ENCODE results near the gene EFCAB6.

DNA sequence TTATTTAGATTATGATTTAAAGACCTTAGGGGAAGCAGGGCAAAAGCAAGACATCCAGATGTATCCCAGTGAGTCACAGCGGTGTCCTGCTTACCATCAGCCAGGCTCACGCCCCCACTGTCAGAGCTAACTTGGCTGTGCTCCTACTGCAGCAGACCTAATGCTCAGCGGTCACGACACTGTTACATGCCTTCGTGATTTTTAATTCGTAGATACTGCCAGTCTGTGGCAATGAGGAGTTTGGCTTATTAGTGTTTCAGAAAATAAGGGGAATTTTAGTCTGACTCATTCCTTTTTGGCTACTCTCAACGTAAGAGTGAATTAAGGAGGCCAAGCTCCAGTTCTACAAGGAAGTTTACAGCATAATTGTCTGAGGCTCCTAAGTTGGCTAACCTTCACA lies 22.7 kb downstream of the EFCAB6 start:
- TF ChIP-seq, protein P1, sequence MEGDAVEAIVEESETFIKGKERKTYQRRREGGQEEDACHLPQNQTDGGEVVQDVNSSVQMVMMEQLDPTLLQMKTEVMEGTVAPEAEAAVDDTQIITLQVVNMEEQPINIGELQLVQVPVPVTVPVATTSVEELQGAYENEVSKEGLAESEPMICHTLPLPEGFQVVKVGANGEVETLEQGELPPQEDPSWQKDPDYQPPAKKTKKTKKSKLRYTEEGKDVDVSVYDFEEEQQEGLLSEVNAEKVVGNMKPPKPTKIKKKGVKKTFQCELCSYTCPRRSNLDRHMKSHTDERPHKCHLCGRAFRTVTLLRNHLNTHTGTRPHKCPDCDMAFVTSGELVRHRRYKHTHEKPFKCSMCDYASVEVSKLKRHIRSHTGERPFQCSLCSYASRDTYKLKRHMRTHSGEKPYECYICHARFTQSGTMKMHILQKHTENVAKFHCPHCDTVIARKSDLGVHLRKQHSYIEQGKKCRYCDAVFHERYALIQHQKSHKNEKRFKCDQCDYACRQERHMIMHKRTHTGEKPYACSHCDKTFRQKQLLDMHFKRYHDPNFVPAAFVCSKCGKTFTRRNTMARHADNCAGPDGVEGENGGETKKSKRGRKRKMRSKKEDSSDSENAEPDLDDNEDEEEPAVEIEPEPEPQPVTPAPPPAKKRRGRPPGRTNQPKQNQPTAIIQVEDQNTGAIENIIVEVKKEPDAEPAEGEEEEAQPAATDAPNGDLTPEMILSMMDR (IDR thresholded peaks at IDR 0.05; ENCODE audit: low read length) = no peak
- TF ChIP-seq EZH2 (IDR thresholded peaks at IDR 0.05; ENCODE audit: borderline replicate concordance, low read length) = no peak
